Ishikawa (cell line): ENCODE data around the gene NEK1.

Source experiments
- CEBPB ChIP-seq: IDR thresholded peaks from 2 replicates; pipeline ENCODE4 v1.6.1; 2012
- CREB1 ChIP-seq: IDR thresholded peaks from 2 replicates; pipeline ENCODE4 v1.6.1; 2012; ENCODE audit warnings: low read depth
- EGR1 ChIP-seq: IDR thresholded peaks from 2 replicates; pipeline ENCODE4 v1.6.1; 2012
- EP300 ChIP-seq: IDR thresholded peaks from 2 replicates; pipeline ENCODE4 v1.6.1; 2012; ENCODE audit warnings: borderline replicate concordance
- FOXM1 ChIP-seq: IDR thresholded peaks from 2 replicates; pipeline ENCODE4 v1.6.1; 2012; ENCODE audit warnings: low read depth, borderline replicate concordance
- NFIC ChIP-seq: IDR thresholded peaks from 2 replicates; pipeline ENCODE4 v1.6.1; 2012
- RAD21 ChIP-seq: IDR thresholded peaks from 2 replicates; pipeline ENCODE4 v1.6.1; 2012; ENCODE audit warnings: low read depth
- TAF1 ChIP-seq: IDR thresholded peaks from 2 replicates; pipeline ENCODE4 v1.6.1; 2012; ENCODE audit warnings: low read depth, mild to moderate bottlenecking
- TCF12 ChIP-seq: IDR thresholded peaks from 2 replicates; pipeline ENCODE4 v1.6.1; 2012; ENCODE audit warnings: low read depth
- TEAD4 ChIP-seq: IDR thresholded peaks from 2 replicates; pipeline ENCODE4 v1.6.1; 2012
- YY1 ChIP-seq: IDR thresholded peaks from 2 replicates; pipeline ENCODE4 v1.6.1; 2012; ENCODE audit warnings: low read depth
- ZBTB7A ChIP-seq: IDR thresholded peaks from 2 replicates; pipeline ENCODE4 v1.6.1; 2012; ENCODE audit warnings: low read depth
- TF ChIP-seq, protein P1 (sequence below): IDR thresholded peaks from 2 replicates; pipeline ENCODE4 v1.6.1; 2012; ENCODE audit warnings: low read depth, mild to moderate bottlenecking
- TF ChIP-seq, protein P2 (sequence below): IDR thresholded peaks from 2 replicates; pipeline ENCODE4 v1.6.1; 2012
- TF ChIP-seq, protein P3 (sequence below): IDR thresholded peaks from 2 replicates; pipeline ENCODE4 v1.6.1; 2012

The NEK1 gene

DNA sequence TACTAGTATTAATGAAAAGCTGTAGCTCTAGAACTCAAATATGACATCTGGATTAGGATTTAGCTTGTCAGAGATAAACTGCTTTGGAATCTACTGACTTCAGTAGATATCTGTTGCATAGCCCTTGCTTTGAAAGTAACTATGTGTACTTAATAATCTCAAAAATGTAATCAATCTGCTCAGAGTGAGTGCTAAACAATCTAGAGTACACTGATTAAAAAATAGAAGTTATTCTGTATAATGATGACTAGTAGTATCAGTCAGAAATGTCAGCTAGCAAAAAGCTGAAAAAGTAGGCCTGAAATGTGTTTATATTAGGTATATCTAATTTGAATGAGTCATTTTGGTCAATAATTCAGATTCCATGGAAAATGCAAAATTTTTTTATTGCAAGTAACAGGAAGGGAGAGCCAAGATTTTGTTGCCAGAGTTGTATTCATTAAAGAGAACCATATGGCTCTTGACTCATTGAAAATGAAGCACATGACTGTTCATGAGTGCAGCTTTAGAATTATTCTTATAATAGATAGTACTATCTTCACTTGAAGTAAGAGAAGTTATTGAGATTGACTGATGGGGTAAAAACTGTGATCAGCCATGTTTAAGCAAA, 28.0 kb upstream of the NEK1 start:
- TF ChIP-seq CEBPB (no peak), ZBTB7A (no peak), YY1 (no peak), CREB1 (no peak), RAD21 (no peak), TEAD4 (no peak), NFIC (no peak)
- TF ChIP-seq, protein P1, sequence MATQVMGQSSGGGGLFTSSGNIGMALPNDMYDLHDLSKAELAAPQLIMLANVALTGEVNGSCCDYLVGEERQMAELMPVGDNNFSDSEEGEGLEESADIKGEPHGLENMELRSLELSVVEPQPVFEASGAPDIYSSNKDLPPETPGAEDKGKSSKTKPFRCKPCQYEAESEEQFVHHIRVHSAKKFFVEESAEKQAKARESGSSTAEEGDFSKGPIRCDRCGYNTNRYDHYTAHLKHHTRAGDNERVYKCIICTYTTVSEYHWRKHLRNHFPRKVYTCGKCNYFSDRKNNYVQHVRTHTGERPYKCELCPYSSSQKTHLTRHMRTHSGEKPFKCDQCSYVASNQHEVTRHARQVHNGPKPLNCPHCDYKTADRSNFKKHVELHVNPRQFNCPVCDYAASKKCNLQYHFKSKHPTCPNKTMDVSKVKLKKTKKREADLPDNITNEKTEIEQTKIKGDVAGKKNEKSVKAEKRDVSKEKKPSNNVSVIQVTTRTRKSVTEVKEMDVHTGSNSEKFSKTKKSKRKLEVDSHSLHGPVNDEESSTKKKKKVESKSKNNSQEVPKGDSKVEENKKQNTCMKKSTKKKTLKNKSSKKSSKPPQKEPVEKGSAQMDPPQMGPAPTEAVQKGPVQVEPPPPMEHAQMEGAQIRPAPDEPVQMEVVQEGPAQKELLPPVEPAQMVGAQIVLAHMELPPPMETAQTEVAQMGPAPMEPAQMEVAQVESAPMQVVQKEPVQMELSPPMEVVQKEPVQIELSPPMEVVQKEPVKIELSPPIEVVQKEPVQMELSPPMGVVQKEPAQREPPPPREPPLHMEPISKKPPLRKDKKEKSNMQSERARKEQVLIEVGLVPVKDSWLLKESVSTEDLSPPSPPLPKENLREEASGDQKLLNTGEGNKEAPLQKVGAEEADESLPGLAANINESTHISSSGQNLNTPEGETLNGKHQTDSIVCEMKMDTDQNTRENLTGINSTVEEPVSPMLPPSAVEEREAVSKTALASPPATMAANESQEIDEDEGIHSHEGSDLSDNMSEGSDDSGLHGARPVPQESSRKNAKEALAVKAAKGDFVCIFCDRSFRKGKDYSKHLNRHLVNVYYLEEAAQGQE = no peak

DNA sequence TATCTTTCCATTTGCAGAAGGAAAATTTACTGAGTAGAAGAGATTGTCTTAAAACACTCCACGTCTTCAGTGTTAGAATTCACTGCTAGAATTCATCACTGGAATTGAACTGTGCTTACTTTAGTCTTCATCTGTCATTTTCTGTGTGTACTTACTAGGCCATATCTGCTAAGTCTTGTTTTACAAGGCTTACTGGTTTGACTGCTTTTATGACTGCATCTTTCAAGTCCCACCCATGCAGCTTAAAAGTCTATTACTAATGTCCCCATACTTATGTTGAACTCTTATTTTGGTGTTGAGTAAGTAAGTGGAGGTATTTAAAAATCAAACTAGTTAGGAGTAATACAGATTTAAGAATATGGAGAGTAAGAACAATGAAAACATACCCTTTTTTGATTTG, 22.6 kb upstream of the NEK1 start:
- TF ChIP-seq NFIC (0 out of 2 replicates have a peak, but pooled peaks have one; percentile 9), TAF1 (no peak), CEBPB (no peak), CREB1 (no peak), FOXM1 (peak; percentile 71; the same call in 1 of the 2 replicates), ZBTB7A (no peak), EP300 (no peak), RAD21 (no peak)
- TF ChIP-seq, protein P2, sequence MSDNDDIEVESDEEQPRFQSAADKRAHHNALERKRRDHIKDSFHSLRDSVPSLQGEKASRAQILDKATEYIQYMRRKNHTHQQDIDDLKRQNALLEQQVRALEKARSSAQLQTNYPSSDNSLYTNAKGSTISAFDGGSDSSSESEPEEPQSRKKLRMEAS = no peak

DNA sequence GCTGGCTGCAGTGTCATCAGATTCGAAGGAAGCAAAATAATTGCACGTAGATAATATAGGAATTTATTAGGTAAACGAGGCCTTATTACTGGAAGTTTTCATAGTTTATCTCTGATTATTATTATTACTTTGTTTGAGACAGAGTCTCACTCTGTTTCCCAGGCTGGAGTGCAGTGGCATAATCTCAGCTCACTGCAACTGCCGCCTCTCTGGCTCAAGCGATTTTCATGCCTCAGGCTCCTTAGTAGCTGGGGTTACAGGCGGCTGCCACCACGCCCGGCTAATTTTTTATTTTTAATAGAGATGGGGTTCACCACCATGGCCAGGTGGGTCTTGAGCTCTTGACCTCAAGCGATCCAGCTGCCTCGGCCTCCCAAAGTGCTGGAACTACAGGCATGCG, 20.5 kb upstream of the NEK1 start:
- TF ChIP-seq NFIC = no peak
- TF ChIP-seq EGR1 = no peak

DNA sequence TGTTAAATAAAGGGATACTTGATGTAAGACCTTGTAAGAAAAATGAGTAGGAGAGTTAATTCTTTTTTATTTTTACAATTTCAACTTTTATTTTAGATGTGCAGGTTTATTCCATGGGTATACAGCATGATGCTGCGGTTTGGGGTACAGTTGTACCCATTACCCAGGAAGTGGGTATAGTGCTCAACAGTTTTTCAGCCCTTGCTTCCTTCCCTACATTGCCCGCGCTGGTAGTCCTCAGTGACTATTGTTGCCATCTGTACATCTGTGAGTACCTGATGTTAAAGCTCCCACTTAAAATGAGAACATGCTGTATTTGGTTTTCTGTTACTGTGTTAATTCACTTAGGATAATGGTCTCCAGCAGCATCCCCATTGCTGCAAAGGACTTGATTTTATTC, 17.7 kb upstream of the NEK1 start:
- TF ChIP-seq CEBPB = no peak
- TF ChIP-seq TAF1 = no peak
- TF ChIP-seq TEAD4 = no peak
- no peak for TF ChIP-seq CREB1
- TF ChIP-seq ZBTB7A = no peak
- no peak for TF ChIP-seq YY1
- TF ChIP-seq FOXM1 = no peak

DNA sequence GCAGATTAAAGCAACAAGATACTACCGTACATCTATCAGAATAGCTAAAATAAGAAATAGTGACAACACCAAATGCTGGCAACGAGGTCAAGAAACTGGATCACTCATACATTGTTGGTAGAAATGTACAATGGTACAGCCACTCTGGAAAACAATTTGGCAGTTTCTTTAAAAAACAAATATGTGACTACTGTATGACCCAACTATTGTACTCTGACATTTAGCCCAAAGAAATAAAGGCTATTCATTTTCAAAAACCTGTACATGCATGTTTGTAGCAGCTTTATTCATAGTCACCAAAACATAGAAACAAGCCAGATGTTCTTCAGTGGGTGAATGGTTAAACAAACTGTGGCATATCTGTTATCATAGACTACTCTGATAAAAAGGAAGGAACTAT, 16.2 kb upstream of the NEK1 start:
- TF ChIP-seq CREB1 = no peak

DNA sequence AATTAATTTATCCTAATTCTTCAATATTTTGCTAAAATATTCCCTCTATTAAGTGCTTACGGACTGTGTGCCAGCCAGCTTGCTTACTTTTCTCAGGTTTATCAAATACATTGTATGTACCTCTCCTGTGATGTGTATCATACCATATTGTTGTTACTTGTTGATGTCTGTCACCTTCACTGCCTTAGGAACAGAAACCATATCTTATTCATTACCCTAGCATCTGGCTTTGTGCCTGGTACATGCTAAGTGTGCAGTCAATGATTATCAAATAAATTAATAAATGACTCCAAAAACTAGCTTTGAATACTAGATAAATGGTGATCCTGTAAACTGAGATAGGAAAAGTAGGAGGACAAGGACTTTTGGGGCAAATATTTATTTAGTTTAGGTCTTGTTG, 14.9 kb upstream of the NEK1 start:
- TF ChIP-seq TAF1 (no peak), TEAD4 (no peak), EP300 (no peak), CREB1 (no peak), RAD21 (no peak)
- TF ChIP-seq, protein P1 = no peak

DNA sequence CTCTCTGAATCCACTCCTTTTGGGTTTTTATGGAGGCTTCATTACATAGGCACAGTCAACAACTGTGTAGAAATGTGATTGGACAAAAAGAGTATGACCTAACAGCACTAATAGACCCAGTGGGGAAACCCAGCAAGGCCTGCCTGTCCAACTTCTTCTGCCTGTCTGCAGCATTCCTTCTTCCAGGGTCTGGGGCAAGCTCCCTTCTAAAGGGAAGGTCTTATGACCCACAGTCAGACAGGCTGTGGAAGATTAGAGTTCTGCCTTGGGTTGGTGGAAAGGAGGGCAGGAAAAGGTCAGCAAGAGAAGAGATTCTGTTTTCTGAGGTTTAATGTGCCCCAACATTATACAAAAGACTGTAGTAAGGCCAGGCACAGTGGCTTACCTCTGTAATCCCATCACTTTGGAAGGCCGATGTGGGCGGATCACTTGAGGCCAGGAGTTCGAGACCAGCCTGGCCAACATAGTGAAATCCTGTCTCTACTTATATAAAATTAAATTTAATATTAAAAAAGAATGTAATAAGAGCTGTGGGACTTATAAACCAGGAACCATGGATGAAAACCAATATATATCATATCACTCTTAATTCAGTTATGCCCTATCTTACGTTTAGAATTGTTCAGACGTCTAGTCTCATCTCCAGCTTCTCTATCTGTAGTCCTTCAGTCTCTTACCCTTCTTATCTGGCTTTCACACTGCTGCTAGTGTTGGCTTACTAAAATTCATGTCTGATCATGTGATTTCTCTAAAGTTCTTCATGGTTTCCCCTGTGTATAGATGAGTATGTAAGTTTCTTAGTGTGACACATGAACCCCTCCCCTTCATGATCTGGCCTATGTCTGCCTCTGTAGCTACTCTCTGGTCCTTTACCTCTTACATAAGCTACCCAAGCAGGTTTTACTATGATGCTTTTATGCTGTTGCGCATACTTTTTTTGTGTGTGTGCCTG, 14.2 kb upstream of the NEK1 start:
- TF ChIP-seq ZBTB7A = no peak
- TF ChIP-seq, protein P1 = no peak
- TF ChIP-seq, protein P3, sequence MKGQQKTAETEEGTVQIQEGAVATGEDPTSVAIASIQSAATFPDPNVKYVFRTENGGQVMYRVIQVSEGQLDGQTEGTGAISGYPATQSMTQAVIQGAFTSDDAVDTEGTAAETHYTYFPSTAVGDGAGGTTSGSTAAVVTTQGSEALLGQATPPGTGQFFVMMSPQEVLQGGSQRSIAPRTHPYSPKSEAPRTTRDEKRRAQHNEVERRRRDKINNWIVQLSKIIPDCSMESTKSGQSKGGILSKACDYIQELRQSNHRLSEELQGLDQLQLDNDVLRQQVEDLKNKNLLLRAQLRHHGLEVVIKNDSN = no peak
- TF ChIP-seq TCF12 = no peak
- TF ChIP-seq RAD21 = no peak
- no peak for TF ChIP-seq TAF1
- TF ChIP-seq EGR1 = no peak
- TF ChIP-seq, protein P2 = no peak
- TF ChIP-seq CEBPB = no peak
- TF ChIP-seq TEAD4 = no peak
- TF ChIP-seq EP300 = no peak
- no peak for TF ChIP-seq CREB1
- no peak for TF ChIP-seq NFIC
- no peak for TF ChIP-seq FOXM1
- TF ChIP-seq YY1 = no peak
